CD4-positive, CD25-positive, alpha-beta regulatory T cell (primary cell): ENCODE measurements around the gene CLDN20. TPM values are rescaled to one million over a fixed set of nuclear protein-coding genes. Genes with fewer than 3 reads are reported as not detected.

Experiments used
- ATAC-seq, 2 donors: fragments of 150-1000 bp; cut with Tn5 transposase; one replicate each; pipeline ENCODE4 v1.10.0; 2021; ENCODE audit warnings: low read depth in 2 of 2, moderate number of reproducible peaks in 2 of 2, moderate library complexity in 1 of 2
- DNase-seq, 3 donors: peaks; one replicate each; pipeline versions ENCODE4 v3.0.0 to v3.0.0-alpha.2; 2012 to 2022; ENCODE audit warnings: mixed read lengths in 1 of 3
- H3K27ac ChIP-seq: one replicate; pipeline ENCODE4 v1.7.0; 2013; ENCODE audit warnings: mild to moderate bottlenecking, low read length; ENCODE audit not compliant: insufficient read depth, poor library complexity, severe bottlenecking
- H3K27me3 ChIP-seq: one replicate; pipeline ENCODE4 v1.7.0; 2013; ENCODE audit warnings: low read length; ENCODE audit not compliant: control insufficient read depth, insufficient read depth
- H3K36me3 ChIP-seq: one replicate; pipeline ENCODE4 v1.7.0; 2013; ENCODE audit warnings: mild to moderate bottlenecking, low read length, moderate library complexity; ENCODE audit not compliant: control insufficient read depth, insufficient read depth
- H3K4me1 ChIP-seq: 2 replicates; pipeline ENCODE4 v1.7.0; 2013; ENCODE audit warnings: mild to moderate bottlenecking, low read length; ENCODE audit not compliant: insufficient read depth, control insufficient read depth, poor library complexity, severe bottlenecking
- H3K4me3 ChIP-seq: one replicate; pipeline ENCODE4 v1.7.0; 2013; ENCODE audit warnings: low read depth, mild to moderate bottlenecking, low read length, moderate library complexity
- H3K9me3 ChIP-seq, 2 experiments: 1 replicate in 1 of 2; 2 replicates in 1 of 2; pipeline ENCODE4 v1.7.0; 2013; ENCODE audit warnings: low read length in 2 of 2, mild to moderate bottlenecking in 1 of 2, moderate library complexity in 1 of 2; ENCODE audit not compliant: control insufficient read depth in 2 of 2
- H3K27ac Mint-ChIP-seq, 3 donors: one replicate each; pipeline ENCODE4 v1.8.0; 2020 to 2022; ENCODE audit warnings: mild to moderate bottlenecking in 3 of 3, mixed read lengths in 3 of 3, moderate library complexity in 2 of 3
- H3K27me3 Mint-ChIP-seq: one replicate; pipeline ENCODE4 v1.8.0; 2022; ENCODE audit warnings: mild to moderate bottlenecking, mixed read lengths
- H3K36me3 Mint-ChIP-seq: one replicate; pipeline ENCODE4 v1.8.0; 2020; ENCODE audit warnings: mixed read lengths
- H3K4me1 Mint-ChIP-seq, 4 donors: one replicate each; pipeline ENCODE4 v1.8.0; 2020 to 2022; ENCODE audit warnings: mixed read lengths in 4 of 4, mild to moderate bottlenecking in 1 of 4
- H3K4me3 Mint-ChIP-seq, 4 donors: one replicate each; pipeline ENCODE4 v1.8.0; 2020 to 2022; ENCODE audit warnings: mild to moderate bottlenecking in 4 of 4, mixed read lengths in 4 of 4, moderate library complexity in 3 of 4
- H3K9me3 Mint-ChIP-seq, 7 donors: one replicate each; pipeline ENCODE4 v1.8.0; 2020 to 2022; ENCODE audit warnings: mixed read lengths in 7 of 7, mild to moderate bottlenecking in 3 of 7, moderate library complexity in 2 of 7
- polyA plus RNA-seq, 4 donors: library from polyadenylated mRNA; unstranded; fragments of 300-500 nt; fragmentation: Illumina TruSeq; gene quantifications; one replicate each; pipeline ENCODE4 v1.2.3, GENCODE V29; 2021
- total RNA-seq: library from RNA; stranded (reverse); gene quantifications from one replicate; pipeline ENCODE4 v1.2.3, GENCODE V29; 2022

Gene CLDN20
- total and polyA plus RNA-seq, 5 donors from 2014 or later, result not detected

GRCh38 chr6:155254139-155254538 lies 9.7 kb upstream of the CLDN20 start:
- Mint-ChIP-seq H3K27me3 (no peaks in the 10 kb centered on the region), H3K4me3 (no peak overlapping the region), H3K9me3 (peaks cover 0 to 2% (median 0%) of the 10 kb centered on the region in 7 donors), H3K36me3 (peaks cover 57% of the 10 kb centered on the region), H3K4me1 (peaks cover 0 to 5% (median 0%) of the 10 kb centered on the region in 4 donors), H3K27ac (no peak overlapping the region)
- DNase-seq, result no peak
- ATAC-seq, result no peak
- Histone ChIP-seq H3K36me3 (peaks cover 63% of the 10 kb centered on the region), H3K4me3 (no peak overlapping the region), H3K27me3 (no peaks in the 10 kb centered on the region), H3K27ac (no peak overlapping the region), H3K4me1 (no peaks in the 10 kb centered on the region), H3K9me3 (no peaks in the 10 kb centered on the region)

GRCh38 chr6:155256122-155256795 lies 7.6 kb upstream of the CLDN20 start:
- DNase-seq (no peak), ATAC-seq (no peak)
- Histone ChIP-seq H3K9me3 (no peaks in the 10 kb centered on the region), H3K27ac (no peak overlapping the region), H3K36me3 (peaks cover 73% of the 10 kb centered on the region), H3K27me3 (no peaks in the 10 kb centered on the region), H3K4me1 (no peaks in the 10 kb centered on the region), H3K4me3 (no peak overlapping the region)
- H3K4me1 Mint-ChIP-seq, result peaks cover 0 to 5% (median under 1%) of the 10 kb centered on the region in 4 donors
- no peaks in the 10 kb centered on the region for H3K27me3 Mint-ChIP-seq
- no peak overlapping the region for H3K4me3 Mint-ChIP-seq
- H3K9me3 Mint-ChIP-seq, result peaks cover 0 to 2% (median 0%) of the 10 kb centered on the region in 7 donors
- H3K27ac Mint-ChIP-seq, result peak overlapping the region in 1 of 3 donors; percentile 67
- peaks cover 48% of the 10 kb centered on the region for H3K36me3 Mint-ChIP-seq

- H3K4me3 Mint-ChIP-seq, result no peak overlapping the region
- H3K27ac ChIP-seq, result no peak overlapping the region
- peaks cover 72% of the 10 kb centered on the region for H3K36me3 ChIP-seq
- H3K4me3 ChIP-seq, result no peak overlapping the region
- no peaks in the 10 kb centered on the region for H3K27me3 Mint-ChIP-seq
- H3K9me3 Mint-ChIP-seq, result peaks cover 0 to 2% (median 0%) of the 10 kb centered on the region in 7 donors
- peak overlapping the region in 1 of 3 donors; percentile 33 for H3K27ac Mint-ChIP-seq
- no peaks in the 10 kb centered on the region for H3K4me1 ChIP-seq
- no peak for DNase-seq
- no peak for ATAC-seq
- no peaks in the 10 kb centered on the region for H3K9me3 ChIP-seq
- H3K36me3 Mint-ChIP-seq, result peaks cover 55% of the 10 kb centered on the region
- H3K4me1 Mint-ChIP-seq, result peaks cover 3 to 12% (median 7%) of the 10 kb centered on the region in 4 donors
- H3K27me3 ChIP-seq, result no peaks in the 10 kb centered on the region
Observed at GRCh38 chr6:155257796-155258195, 6.0 kb upstream of the CLDN20 start.

GRCh38 chr6:155259204-155259603 lies 4.6 kb upstream of the CLDN20 start:
- DNase-seq, result no peak
- Mint-ChIP-seq H3K27me3 (no peaks in the 10 kb centered on the region), H3K27ac (no peak overlapping the region), H3K36me3 (peaks cover 43% of the 10 kb centered on the region), H3K4me3 (no peak overlapping the region), H3K4me1 (peaks cover 6 to 14% (median 8%) of the 10 kb centered on the region in 4 donors), H3K9me3 (peaks cover 0 to 2% (median 0%) of the 10 kb centered on the region in 7 donors)
- no peaks in the 10 kb centered on the region for H3K9me3 ChIP-seq
- H3K36me3 ChIP-seq, result peaks cover 62% of the 10 kb centered on the region
- H3K4me1 ChIP-seq, result no peaks in the 10 kb centered on the region
- no peak overlapping the region for H3K27ac ChIP-seq
- no peaks in the 10 kb centered on the region for H3K27me3 ChIP-seq
- H3K4me3 ChIP-seq, result no peak overlapping the region
- ATAC-seq, result no peak

GRCh38 chr6:155259897-155260296 lies 3.9 kb upstream of the CLDN20 start:
- H3K27me3 Mint-ChIP-seq, result no peaks in the 10 kb centered on the region
- H3K9me3 ChIP-seq, result no peaks in the 10 kb centered on the region
- H3K36me3 Mint-ChIP-seq, result peaks cover 40% of the 10 kb centered on the region
- DNase-seq (no peak), ATAC-seq (no peak)
- H3K27ac Mint-ChIP-seq, result peak overlapping the region in 1 of 3 donors; percentile 22
- H3K4me1 ChIP-seq, result no peaks in the 10 kb centered on the region
- H3K4me1 Mint-ChIP-seq, result peaks cover 6 to 14% (median 12%) of the 10 kb centered on the region in 4 donors
- H3K9me3 Mint-ChIP-seq, result peaks cover 0 to 2% (median 0%) of the 10 kb centered on the region in 7 donors
- H3K27me3 ChIP-seq, result no peaks in the 10 kb centered on the region
- H3K36me3 ChIP-seq, result peaks cover 57% of the 10 kb centered on the region
- H3K4me3 Mint-ChIP-seq, result no peak overlapping the region
- no peak overlapping the region for H3K4me3 ChIP-seq
- H3K27ac ChIP-seq, result no peak overlapping the region

- no peaks in the 10 kb centered on the region for H3K27me3 ChIP-seq
- H3K4me1 ChIP-seq, result no peaks in the 10 kb centered on the region
- Mint-ChIP-seq H3K36me3 (peaks cover 40% of the 10 kb centered on the region), H3K27ac (peak overlapping the region; percentile 57 to 77 (median 64)), H3K9me3 (peaks cover 0 to 2% (median 0%) of the 10 kb centered on the region in 7 donors), H3K27me3 (no peaks in the 10 kb centered on the region), H3K4me1 (peaks cover 6 to 14% (median 14%) of the 10 kb centered on the region in 4 donors), H3K4me3 (no peak overlapping the region)
- no peak for ATAC-seq
- H3K27ac ChIP-seq, result no peak overlapping the region
- H3K4me3 ChIP-seq, result no peak overlapping the region
- DNase-seq, result no peak
- peaks cover 53% of the 10 kb centered on the region for H3K36me3 ChIP-seq
- H3K9me3 ChIP-seq, result no peaks in the 10 kb centered on the region
Observed at GRCh38 chr6:155260686-155261085, 3.1 kb upstream of the CLDN20 start.

GRCh38 chr6:155261111-155261900 lies 2.5 kb upstream of the CLDN20 start:
- peaks cover 46% of the 10 kb centered on the region for H3K36me3 Mint-ChIP-seq
- Histone ChIP-seq H3K36me3 (peaks cover 48% of the 10 kb centered on the region), H3K9me3 (no peaks in the 10 kb centered on the region), H3K27ac (no peak overlapping the region), H3K27me3 (no peaks in the 10 kb centered on the region), H3K4me3 (no peak overlapping the region), H3K4me1 (no peaks in the 10 kb centered on the region)
- H3K27ac Mint-ChIP-seq, result peak overlapping the region; percentile 57 to 77 (median 64)
- DNase-seq (no peak), ATAC-seq (no peak)
- no peak overlapping the region for H3K4me3 Mint-ChIP-seq
- H3K4me1 Mint-ChIP-seq, result peaks cover 6 to 14% (median 14%) of the 10 kb centered on the region in 4 donors
- H3K9me3 Mint-ChIP-seq, result peaks cover 0 to 2% (median 0%) of the 10 kb centered on the region in 7 donors
- H3K27me3 Mint-ChIP-seq, result no peaks in the 10 kb centered on the region
